ENCODE data around the gene SUPT7L. TPM values are rescaled to one million over a fixed set of nuclear protein-coding genes. Genes with fewer than 3 reads are reported as not detected.
"Not testable (repeated sequence)": the region's sequence is repeated elsewhere in the genome, so short reads cannot be mapped to it uniquely, and the experiment has no call there.

SUPT7L gene
- total RNA-seq, 2 donors from 2014 or later, result 30.3 to 34.4 TPM

DNA sequence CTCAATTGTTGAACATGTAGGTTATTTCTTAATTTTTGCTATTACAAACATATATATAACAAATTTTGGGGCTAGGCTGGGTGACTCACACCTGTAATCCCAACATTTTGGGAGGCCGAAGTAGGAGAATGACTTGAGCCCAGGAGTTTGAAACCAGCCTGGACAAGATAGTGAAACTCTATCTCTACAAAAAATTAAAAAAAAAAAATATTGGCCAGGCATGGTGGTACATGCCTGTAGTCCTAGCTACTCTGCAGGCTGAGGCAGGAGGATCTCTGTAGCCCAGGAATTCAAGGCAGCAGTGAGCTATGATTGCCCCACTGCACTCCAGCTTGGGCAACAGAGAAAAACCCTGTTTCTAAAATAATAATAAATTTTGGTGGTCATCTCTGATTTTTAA, 23.8 kb upstream of the SUPT7L start:
- Histone ChIP-seq H3K9me3 (no peaks in the 10 kb centered on the region), H3K4me3 (no peak overlapping the region), H3K27me3 (replicated peaks; ENCODE audit: insufficient read depth) (no peaks in the 10 kb centered on the region), H3K4me1 (ENCODE audit: control insufficient read depth in 1 of 2, low read depth in 2 of 2) (peaks cover 8 to 14% of the 10 kb centered on the region in 2 donors), H3K36me3 (peaks cover 16% of the 10 kb centered on the region), H3K27ac (no peak overlapping the region)
- TF ChIP-seq, protein P1, sequence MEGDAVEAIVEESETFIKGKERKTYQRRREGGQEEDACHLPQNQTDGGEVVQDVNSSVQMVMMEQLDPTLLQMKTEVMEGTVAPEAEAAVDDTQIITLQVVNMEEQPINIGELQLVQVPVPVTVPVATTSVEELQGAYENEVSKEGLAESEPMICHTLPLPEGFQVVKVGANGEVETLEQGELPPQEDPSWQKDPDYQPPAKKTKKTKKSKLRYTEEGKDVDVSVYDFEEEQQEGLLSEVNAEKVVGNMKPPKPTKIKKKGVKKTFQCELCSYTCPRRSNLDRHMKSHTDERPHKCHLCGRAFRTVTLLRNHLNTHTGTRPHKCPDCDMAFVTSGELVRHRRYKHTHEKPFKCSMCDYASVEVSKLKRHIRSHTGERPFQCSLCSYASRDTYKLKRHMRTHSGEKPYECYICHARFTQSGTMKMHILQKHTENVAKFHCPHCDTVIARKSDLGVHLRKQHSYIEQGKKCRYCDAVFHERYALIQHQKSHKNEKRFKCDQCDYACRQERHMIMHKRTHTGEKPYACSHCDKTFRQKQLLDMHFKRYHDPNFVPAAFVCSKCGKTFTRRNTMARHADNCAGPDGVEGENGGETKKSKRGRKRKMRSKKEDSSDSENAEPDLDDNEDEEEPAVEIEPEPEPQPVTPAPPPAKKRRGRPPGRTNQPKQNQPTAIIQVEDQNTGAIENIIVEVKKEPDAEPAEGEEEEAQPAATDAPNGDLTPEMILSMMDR (IDR thresholded peaks at IDR 0.05), result no peak
- DNase-seq (ENCODE audit: low spot score), result no peak
- no peak for ATAC-seq (ENCODE audit: insufficient number of reproducible peaks, low FRiP score, low read depth)

DNA sequence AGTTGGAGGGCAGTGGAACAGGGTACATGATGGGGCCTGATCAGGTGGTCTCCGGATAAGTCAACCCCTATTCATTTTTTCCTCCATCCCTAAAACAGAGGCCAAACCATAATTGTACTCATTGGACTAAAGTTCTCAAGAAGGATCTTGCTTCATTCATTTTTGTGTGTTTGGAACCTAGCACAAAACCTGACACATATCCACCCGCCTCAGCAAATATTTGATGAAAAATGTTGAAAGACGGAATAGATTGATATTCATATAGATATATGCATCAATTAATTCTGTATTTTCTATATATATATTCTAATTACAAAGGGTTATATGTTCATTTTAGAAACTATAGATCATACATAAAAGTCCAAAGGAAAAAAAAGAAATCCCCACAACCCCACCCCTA, 22.2 kb upstream of the SUPT7L start:
- no peak overlapping the region for H3K27ac ChIP-seq
- no peak for ATAC-seq (ENCODE audit: insufficient number of reproducible peaks, low FRiP score, low read depth)
- no peak for DNase-seq (ENCODE audit: low spot score)
- no peak overlapping the region for H3K4me3 ChIP-seq
- TF ChIP-seq, protein P1 (IDR thresholded peaks at IDR 0.05), result no peak
- H3K36me3 ChIP-seq, result peaks cover 16% of the 10 kb centered on the region
- H3K4me1 ChIP-seq (ENCODE audit: control insufficient read depth in 1 of 2, low read depth in 2 of 2), result peaks cover 17 to 28% of the 10 kb centered on the region in 2 donors
- H3K9me3 ChIP-seq, result no peaks in the 10 kb centered on the region
- no peaks in the 10 kb centered on the region for H3K27me3 ChIP-seq (replicated peaks; ENCODE audit: insufficient read depth)

DNA sequence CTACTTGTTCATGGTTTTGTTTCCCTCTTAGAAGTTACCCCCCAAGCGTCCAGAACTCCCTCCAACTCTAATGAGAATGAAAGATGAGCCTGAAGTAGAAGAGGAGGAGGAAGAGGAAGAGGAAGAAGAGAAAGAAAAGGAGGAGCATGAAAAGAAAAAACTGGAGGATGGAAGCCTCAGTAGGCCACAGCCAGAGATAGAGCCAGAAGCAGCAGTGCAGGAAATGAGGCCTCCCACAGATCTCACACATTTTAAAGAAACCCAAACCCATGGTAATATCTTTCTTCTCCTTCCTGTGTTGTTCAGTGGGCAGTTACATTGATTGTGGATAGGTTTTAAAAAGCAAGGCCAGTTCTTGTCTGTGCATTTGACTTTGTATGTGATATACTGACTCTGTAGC, 21.6 kb upstream of the SUPT7L start:
- H3K27ac ChIP-seq; DNase-seq (ENCODE audit: low spot score); H3K4me3 ChIP-seq; H3K27me3 ChIP-seq (replicated peaks; ENCODE audit: insufficient read depth); ATAC-seq (ENCODE audit: insufficient number of reproducible peaks, low FRiP score, low read depth); H3K9me3 ChIP-seq: not testable (repeated sequence)
- H3K36me3 ChIP-seq, result peaks cover 16% of the 10 kb centered on the region
- peaks cover 17 to 28% of the 10 kb centered on the region in 2 donors for H3K4me1 ChIP-seq (ENCODE audit: control insufficient read depth in 1 of 2, low read depth in 2 of 2)

DNA sequence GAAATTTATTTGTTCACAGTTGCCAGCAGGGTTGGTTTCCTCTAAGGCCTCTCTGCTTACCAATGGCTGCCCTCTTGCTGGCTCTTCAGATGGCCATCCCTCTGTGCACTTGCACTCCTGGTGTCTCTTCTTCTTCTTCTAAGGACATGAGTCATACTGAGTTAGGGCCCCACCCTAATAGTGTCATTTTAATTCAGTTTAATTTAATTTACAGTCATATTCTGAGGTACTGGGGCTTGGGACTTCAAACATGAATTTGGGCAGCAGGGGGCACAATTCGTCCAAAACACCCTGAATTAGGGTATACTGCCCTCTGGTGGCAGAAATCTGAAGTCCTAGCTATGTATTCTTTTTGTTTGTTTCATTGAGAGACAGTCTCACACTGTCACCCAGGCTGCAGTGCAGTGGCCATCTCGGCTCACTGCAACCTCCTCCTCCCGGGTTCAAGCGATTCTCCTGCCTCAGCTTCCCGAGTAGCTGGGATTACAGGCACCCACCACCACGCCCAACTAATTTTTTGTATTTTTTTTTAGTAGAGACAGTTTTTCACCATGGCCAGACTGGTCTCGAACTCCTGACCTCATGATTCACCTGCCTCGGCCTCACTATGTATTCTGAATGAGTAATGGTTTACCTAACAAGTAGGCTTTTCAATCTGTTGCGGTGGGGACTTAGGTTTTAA, 20.1 kb upstream of the SUPT7L start:
- Histone ChIP-seq H3K27me3 (replicated peaks; ENCODE audit: insufficient read depth) (no peaks in the 10 kb centered on the region), H3K4me3 (no peak overlapping the region), H3K9me3 (no peaks in the 10 kb centered on the region), H3K36me3 (peaks cover 15% of the 10 kb centered on the region), H3K27ac (peak overlapping the region; percentile 88 to 95), H3K4me1 (ENCODE audit: control insufficient read depth in 1 of 2, low read depth in 2 of 2) (peaks cover 17 to 28% of the 10 kb centered on the region in 2 donors)
- DNase-seq (ENCODE audit: low spot score) (peak; percentile 61), ATAC-seq (ENCODE audit: insufficient number of reproducible peaks, low FRiP score, low read depth) (peak; percentile 51)
- TF ChIP-seq, protein P1 (IDR thresholded peaks at IDR 0.05), result peak; percentile 92

DNA sequence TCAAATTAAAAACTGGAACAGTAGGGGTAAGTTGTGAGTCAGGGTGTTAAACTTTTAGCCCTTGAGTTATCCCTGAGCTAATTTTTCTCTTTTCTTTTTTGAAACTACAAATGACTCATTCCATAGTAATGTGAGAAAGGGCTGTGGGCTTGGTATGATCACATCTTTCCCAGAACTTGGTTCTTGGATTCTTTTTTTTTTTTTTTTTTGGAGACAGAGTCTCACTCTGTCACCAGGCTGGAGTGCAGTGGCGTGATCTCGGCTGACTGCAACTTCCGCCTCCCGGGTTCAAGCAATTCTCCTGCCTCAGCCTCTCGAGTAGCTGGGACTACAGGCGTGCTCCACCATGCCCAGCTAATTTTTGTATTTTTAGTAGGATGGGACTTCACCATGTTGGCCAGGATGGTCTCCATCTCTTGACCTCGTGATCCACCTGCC, 18.9 kb upstream of the SUPT7L start:
- Histone ChIP-seq H3K36me3 (peaks cover 25% of the 10 kb centered on the region), H3K4me3 (peak overlapping the region; percentile 38)
- not testable (repeated sequence) for H3K9me3 ChIP-seq

GRCh38 chr2:27681841-27682240, 18.4 kb upstream of the SUPT7L start:
- Histone ChIP-seq H3K9me3 (no peaks in the 10 kb centered on the region), H3K27ac (peak overlapping the region; percentile 88 to 95), H3K4me1 (ENCODE audit: control insufficient read depth in 1 of 2, low read depth in 2 of 2) (peaks cover 17 to 28% of the 10 kb centered on the region in 2 donors), H3K27me3 (replicated peaks; ENCODE audit: insufficient read depth) (no peaks in the 10 kb centered on the region), H3K36me3 (peaks cover 31% of the 10 kb centered on the region), H3K4me3 (no peak overlapping the region)
- ATAC-seq (ENCODE audit: insufficient number of reproducible peaks, low FRiP score, low read depth) (no peak), DNase-seq (ENCODE audit: low spot score) (no peak)
- TF ChIP-seq, protein P1 (IDR thresholded peaks at IDR 0.05), result no peak

More for the DNA sequence above, 18.9 kb upstream of the SUPT7L start:
- DNase-seq (ENCODE audit: low spot score); H3K27me3 ChIP-seq (replicated peaks; ENCODE audit: insufficient read depth): not testable (repeated sequence)
- Histone ChIP-seq H3K4me1 (ENCODE audit: control insufficient read depth in 1 of 2, low read depth in 2 of 2) (peaks cover 17 to 28% of the 10 kb centered on the region in 2 donors), H3K27ac (peak overlapping the region; percentile 88 to 95)
- ATAC-seq (ENCODE audit: insufficient number of reproducible peaks, low FRiP score, low read depth), result peak; percentile 97
